IMR-90 (cell line): ENCODE measurements around the gene PRKN.

ENCODE experiments used
- BHLHE40 ChIP-seq: fragments of 150-350 bp; IDR thresholded peaks from 2 replicates; pipeline ENCODE4 v1.6.1; 2016; ENCODE audit warnings: mild to moderate bottlenecking, low read depth, low read length
- CEBPB ChIP-seq: IDR thresholded peaks from 2 replicates; pipeline ENCODE4 v1.6.1; 2012; ENCODE audit warnings: low read depth, low read length, improper control_type of control experiment
- CHD1 ChIP-seq: IDR thresholded peaks from 2 replicates; pipeline ENCODE4 v1.6.1; 2012; ENCODE audit warnings: low read depth, low read length, improper control_type of control experiment
- CTCF ChIP-seq: conservative IDR thresholded peaks from 2 replicates; pipeline ENCODE4 v1.5.1; 2012; ENCODE audit warnings: mild to moderate bottlenecking, low read depth, low read length, improper control_type of control experiment
- ELK1 ChIP-seq: fragments of 150-350 bp; IDR thresholded peaks from 2 replicates; pipeline ENCODE4 v1.6.1; 2016; ENCODE audit warnings: low read depth, mild to moderate bottlenecking, low read length, moderate library complexity, borderline replicate concordance
- FOS ChIP-seq: fragments of 150-350 bp; IDR thresholded peaks from 2 replicates; pipeline ENCODE4 v1.6.1; 2016; ENCODE audit warnings: low read depth, low read length
- MAFK ChIP-seq: IDR thresholded peaks from 2 replicates; pipeline ENCODE4 v1.6.1; 2012; ENCODE audit warnings: low read depth, low read length, improper control_type of control experiment
- NFE2L2 ChIP-seq: fragments of 150-350 bp; IDR thresholded peaks from 2 replicates; pipeline ENCODE4 v1.6.1; 2016; ENCODE audit warnings: low read depth, mild to moderate bottlenecking, low read length
- POLR2A ChIP-seq: IDR thresholded peaks from 2 replicates; pipeline ENCODE4 v1.6.1; 2012; ENCODE audit warnings: mild to moderate bottlenecking, low read depth, low read length
- RAD21 ChIP-seq: IDR thresholded peaks from 2 replicates; pipeline ENCODE4 v1.6.1; 2012; ENCODE audit warnings: low read length, improper control_type of control experiment
- RCOR1 ChIP-seq: IDR thresholded peaks from 2 replicates; pipeline ENCODE4 v1.6.1; 2012; ENCODE audit warnings: mild to moderate bottlenecking, low read length, improper control_type of control experiment; ENCODE audit not compliant: insufficient replicate concordance
- RFX5 ChIP-seq: IDR thresholded peaks from 2 replicates; pipeline ENCODE4 v1.8.0; 2012; ENCODE audit warnings: low read depth, mild to moderate bottlenecking, low read length, moderate library complexity
- SMC3 ChIP-seq: fragments of 150-350 bp; IDR thresholded peaks from 2 replicates; pipeline ENCODE4 v1.6.1; 2016; ENCODE audit warnings: low read depth, mild to moderate bottlenecking, antibody characterized with exemption, low read length, moderate library complexity
- USF2 ChIP-seq: fragments of 150-350 bp; IDR thresholded peaks from 2 replicates; pipeline ENCODE4 v1.6.1; 2017; ENCODE audit warnings: mild to moderate bottlenecking, antibody characterized with exemption, low read length, low read depth

- no peak for TF ChIP-seq CTCF
- no peak for TF ChIP-seq RFX5
- no peak for TF ChIP-seq POLR2A
- TF ChIP-seq BHLHE40, result no peak
- TF ChIP-seq RAD21, result no peak
- TF ChIP-seq CHD1, result no peak
- no peak for TF ChIP-seq NFE2L2
- no peak for TF ChIP-seq FOS
- no peak for TF ChIP-seq CEBPB
- TF ChIP-seq MAFK, result no peak
- TF ChIP-seq RCOR1, result no peak
- TF ChIP-seq SMC3, result no peak
- no peak for TF ChIP-seq ELK1
- no peak for TF ChIP-seq USF2
These were observed 669.2 kb downstream of the PRKN start for GRCh38 chr6:162058281-162058875.
